ENCODE measurements around the gene CTDSPL. TPM values are rescaled to one million over a fixed set of nuclear protein-coding genes. Genes with fewer than 3 reads are reported as not detected.
"Not testable (repeated sequence)": the region's sequence is repeated elsewhere in the genome, so short reads cannot be mapped to it uniquely, and the experiment has no call there.

CTDSPL gene
- total RNA-seq, 1 experiment from 2014 or later: 34.4 TPM

DNA sequence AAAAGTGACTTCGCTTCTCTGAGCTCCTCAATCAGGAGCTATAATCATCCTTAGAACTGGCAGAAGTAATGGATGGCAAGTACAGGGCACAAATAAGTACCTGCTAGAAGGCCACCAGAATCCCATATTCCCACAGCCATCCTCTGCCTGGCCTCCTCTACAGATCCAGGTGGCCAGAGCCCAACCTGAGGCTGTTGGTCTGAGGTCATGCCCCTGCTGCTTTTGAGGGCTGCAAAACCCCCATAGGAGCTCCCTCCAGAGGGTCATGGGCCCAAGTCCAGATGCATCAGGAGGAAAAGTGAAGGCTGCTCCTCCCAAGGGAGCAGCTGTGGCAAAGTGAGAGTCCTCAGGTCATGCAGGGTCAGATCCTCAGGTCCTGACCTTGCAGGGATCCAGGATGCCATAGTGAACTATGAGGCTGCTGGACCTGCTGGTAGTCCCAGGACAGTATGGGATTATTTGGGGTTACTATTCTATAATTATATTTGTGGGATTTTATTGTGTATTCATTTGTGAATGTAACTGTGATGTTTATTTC is 170.7 kb downstream of the CTDSPL start:
- ChIA-PET RAD21 (ENCODE audit: low non-redundant PET in 1 of 2, low total read pairs in 2 of 2, uncharacterized antibody in 2 of 2, unreplicated experiment in 2 of 2) (no interaction called here), POLR2A (no interaction called here), CTCF (no interaction called here)
- intact Hi-C loops (cut with micrococcal nuclease): no loop called here
- no peaks in the 10 kb centered on the region for H3K27me3 ChIP-seq (ENCODE audit: insufficient read depth, low read length)
- H3K27ac ChIP-seq (ENCODE audit: low read depth, low read length): no peak overlapping the region
- H3K4me1 ChIP-seq (ENCODE audit: control insufficient read depth in 1 of 2, insufficient read depth in 2 of 2, low read length in 2 of 2): peaks cover 21 to 33% of the 10 kb centered on the region in 2 experiments
- no peaks in the 10 kb centered on the region for H3K79me2 ChIP-seq (ENCODE audit: insufficient read depth, low read length)
- no peaks in the 10 kb centered on the region for H3K36me3 ChIP-seq (ENCODE audit: control insufficient read depth in 1 of 2, insufficient read depth in 2 of 2, low read length in 2 of 2)
- ATAC-seq (no peak), DNase-seq (ENCODE audit: low read depth, low spot score) (no peak)
- no peak for TF ChIP-seq EZH2phosphoT487 (IDR thresholded peaks at IDR 0.05; ENCODE audit: borderline replicate concordance)
- TF ChIP-seq JUND (IDR thresholded peaks at IDR 0.05): no peak
- TF ChIP-seq CBX3 (IDR thresholded peaks at IDR 0.05; ENCODE audit: low read depth): no peak
- TF ChIP-seq TCF7L2 (IDR thresholded peaks at IDR 0.05; ENCODE audit: borderline replicate concordance, extremely low read depth, insufficient read depth, insufficient read length): no peak
- no peak for TF ChIP-seq ZNF274 (IDR thresholded peaks at IDR 0.05; ENCODE audit: low read depth, low read length)
- no peak for TF ChIP-seq SIN3A (IDR thresholded peaks at IDR 0.05; ENCODE audit: low read depth)
- no peaks in the 10 kb centered on the region for H4K20me1 ChIP-seq (ENCODE audit: insufficient read depth)
- H3K9me2 ChIP-seq (ENCODE audit: insufficient read depth): no peaks in the 10 kb centered on the region
- no peak overlapping the region for H2AFZ ChIP-seq (ENCODE audit: low read depth, low read length, poor library complexity, severe bottlenecking)
- H3K4me3 ChIP-seq (replicated peaks in 1 of 2; ENCODE audit: low read depth in 1 of 2, low read length in 2 of 2): no peak overlapping the region
- H3K9ac ChIP-seq (ENCODE audit: low read length): no peak overlapping the region
- H3K9me3 ChIP-seq (ENCODE audit: control insufficient read depth in 1 of 2, insufficient read depth in 1 of 2, low read depth in 1 of 2, low read length in 2 of 2): no peaks in the 10 kb centered on the region
- no peak overlapping the region for H3K4me2 ChIP-seq (ENCODE audit: low read length)
- no TSS peak for BruUV-seq (replicated peaks)

DNA sequence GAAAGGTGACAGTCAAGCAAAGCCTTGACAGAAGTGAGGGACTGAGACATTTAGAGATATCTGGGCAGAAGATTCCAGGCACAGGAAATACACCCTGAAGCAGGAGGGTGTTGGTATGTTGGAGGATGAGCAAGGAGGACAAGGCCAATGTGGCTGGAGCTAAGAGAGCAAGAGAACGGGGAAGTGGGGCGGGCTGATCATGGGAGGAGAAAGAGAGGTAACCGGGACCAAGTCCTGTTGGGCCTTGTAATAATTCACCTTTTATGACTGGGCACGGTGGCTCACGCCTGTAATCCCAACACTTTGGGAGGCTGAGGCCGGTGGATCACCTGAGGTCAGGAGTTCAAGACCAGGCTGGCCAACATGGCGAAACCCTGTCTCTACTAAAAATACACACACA is 171.9 kb downstream of the CTDSPL start:
- H3K27me3 ChIP-seq (ENCODE audit: insufficient read depth, low read length); H3K4me2 ChIP-seq (ENCODE audit: low read length); H2AFZ ChIP-seq (ENCODE audit: low read depth, low read length, poor library complexity, severe bottlenecking); H3K36me3 ChIP-seq (ENCODE audit: control insufficient read depth in 1 of 2, insufficient read depth in 2 of 2, low read length in 2 of 2); H3K27ac ChIP-seq (ENCODE audit: low read depth, low read length); DNase-seq (ENCODE audit: low read depth, low spot score); RAD21 ChIA-PET (ENCODE audit: low non-redundant PET in 1 of 2, low total read pairs in 2 of 2, uncharacterized antibody in 2 of 2, unreplicated experiment in 2 of 2); CTCF ChIA-PET; H3K79me2 ChIP-seq (ENCODE audit: insufficient read depth, low read length); H3K9me3 ChIP-seq (ENCODE audit: control insufficient read depth in 1 of 2, insufficient read depth in 1 of 2, low read depth in 1 of 2, low read length in 2 of 2); H3K4me3 ChIP-seq (replicated peaks in 1 of 2; ENCODE audit: low read depth in 1 of 2, low read length in 2 of 2); intact Hi-C loops (cut with micrococcal nuclease); H3K9ac ChIP-seq (ENCODE audit: low read length); BruUV-seq (replicated peaks); ATAC-seq; H3K9me2 ChIP-seq (ENCODE audit: insufficient read depth); H4K20me1 ChIP-seq (ENCODE audit: insufficient read depth): not testable (repeated sequence)
- H3K4me1 ChIP-seq (ENCODE audit: control insufficient read depth in 1 of 2, insufficient read depth in 2 of 2, low read length in 2 of 2): peaks cover 21 to 26% of the 10 kb centered on the region in 2 experiments
- POLR2A ChIA-PET: interaction anchor here (0.6 kb wide), 1 partner anchor 9 kb away, joined by 6 read pairs; no protein-coding TSS in a partner anchor

Small RNA genes within 50 kb of the gene (microRNA-seq; reads per million reads assigned to microRNA genes)
- 7.3 reads per million, percentile 20 among the genes with 10 or more reads in this experiment for gene MIR26A1 (ENCODE audit: borderline number of aligned reads)

Other genes starting within 250 kb of the CTDSPL start
- 1.2 TPM for gene VILL, start 128.9 kb downstream of the CTDSPL start, total RNA-seq (2021; ENCODE audit: unreplicated experiment)
- gene PLCD1, start 167.8 kb downstream of the CTDSPL start, total RNA-seq (2021; ENCODE audit: unreplicated experiment): 15.9 TPM
- 0.61 TPM for gene DLEC1, start 177.3 kb downstream of the CTDSPL start, total RNA-seq (2021; ENCODE audit: unreplicated experiment)

Data from HCT116 (cell line).